Neural crest cell (in vitro differentiated cells): ENCODE results near the gene FOXP2. TPM values are rescaled to one million over a fixed set of nuclear protein-coding genes. Genes with fewer than 3 reads are reported as not detected.

ENCODE experiments used
- DNase-seq: peaks from one replicate; pipeline ENCODE4 v3.0.0; 2021; ENCODE audit warnings: low read depth, mixed read lengths, low spot score
- H3K27ac Mint-ChIP-seq: one replicate; pipeline ENCODE4 v1.8.0; 2021; ENCODE audit warnings: mild to moderate bottlenecking, mixed read lengths; ENCODE audit not compliant: unreplicated experiment
- H3K27me3 Mint-ChIP-seq: 2 replicates; pipeline ENCODE4 v1.8.0; 2021; ENCODE audit warnings: low read depth, mild to moderate bottlenecking, mixed read lengths
- H3K36me3 Mint-ChIP-seq: 2 replicates; pipeline ENCODE4 v1.8.0; 2021; ENCODE audit warnings: low read depth, mild to moderate bottlenecking, mixed read lengths
- H3K4me1 Mint-ChIP-seq: 2 replicates; pipeline ENCODE4 v1.8.0; 2021; ENCODE audit warnings: mixed read lengths
- H3K4me3 Mint-ChIP-seq: one replicate; pipeline ENCODE4 v1.8.0; 2021; ENCODE audit warnings: mild to moderate bottlenecking, mixed read lengths
- H3K9me3 Mint-ChIP-seq: 2 replicates; pipeline ENCODE4 v1.8.0; 2021; ENCODE audit warnings: mixed read lengths
- CTCF ChIP-seq: fragments of 200-600 bp; sonication (generic); conservative IDR thresholded peaks from 2 replicates; pipeline ENCODE4 v1.5.0; 2021; ENCODE audit warnings: antibody characterized with exemption, mild to moderate bottlenecking
- total RNA-seq: library from RNA; stranded (reverse); gene quantifications from 2 replicates; pipeline ENCODE4 v1.2.1, GENCODE V29; 2021

Gene FOXP2
- total RNA-seq, 1 donor from 2014 or later, result 7.1 TPM

GRCh38 chr7:114627231-114627630 is 212.6 kb downstream of the FOXP2 start:
- no peaks in the 10 kb centered on the region for H3K9me3 Mint-ChIP-seq
- peaks cover 41% of the 10 kb centered on the region for H3K4me1 Mint-ChIP-seq
- H3K27ac Mint-ChIP-seq, result no peak overlapping the region
- H3K27me3 Mint-ChIP-seq, result no peaks in the 10 kb centered on the region
- no peak overlapping the region for H3K4me3 Mint-ChIP-seq
- no peak for DNase-seq
- no peaks in the 10 kb centered on the region for H3K36me3 Mint-ChIP-seq
- TF ChIP-seq CTCF, result no peak

GRCh38 chr7:114628362-114628761 is 213.7 kb downstream of the FOXP2 start:
- Mint-ChIP-seq H3K36me3 (no peaks in the 10 kb centered on the region), H3K4me3 (no peak overlapping the region), H3K27me3 (no peaks in the 10 kb centered on the region), H3K9me3 (no peaks in the 10 kb centered on the region), H3K27ac (no peak overlapping the region), H3K4me1 (peaks cover 33% of the 10 kb centered on the region)
- no peak for DNase-seq
- TF ChIP-seq CTCF, result no peak

- DNase-seq, result no peak
- peaks cover 27% of the 10 kb centered on the region for H3K4me1 Mint-ChIP-seq
- no peaks in the 10 kb centered on the region for H3K9me3 Mint-ChIP-seq
- TF ChIP-seq CTCF, result no peak
- peak overlapping the region; percentile 13 for H3K4me3 Mint-ChIP-seq
- no peaks in the 10 kb centered on the region for H3K36me3 Mint-ChIP-seq
- no peaks in the 10 kb centered on the region for H3K27me3 Mint-ChIP-seq
- H3K27ac Mint-ChIP-seq, result peak overlapping the region; percentile 96
Observed at GRCh38 chr7:114629762-114630161, 215.1 kb downstream of the FOXP2 start.

GRCh38 chr7:114630201-114630990 is 215.8 kb downstream of the FOXP2 start:
- Mint-ChIP-seq H3K27ac (peak overlapping the region; percentile 96), H3K27me3 (no peaks in the 10 kb centered on the region), H3K4me3 (peak overlapping the region; percentile 13), H3K4me1 (peaks cover 27% of the 10 kb centered on the region), H3K36me3 (no peaks in the 10 kb centered on the region), H3K9me3 (no peaks in the 10 kb centered on the region)
- TF ChIP-seq CTCF, result no peak
- DNase-seq, result no peak

GRCh38 chr7:114631249-114631822 is 216.7 kb downstream of the FOXP2 start:
- no peak for TF ChIP-seq CTCF
- H3K4me3 Mint-ChIP-seq, result no peak overlapping the region
- no peaks in the 10 kb centered on the region for H3K27me3 Mint-ChIP-seq
- no peak for DNase-seq
- H3K4me1 Mint-ChIP-seq, result peaks cover 27% of the 10 kb centered on the region
- no peaks in the 10 kb centered on the region for H3K9me3 Mint-ChIP-seq
- peak overlapping the region; percentile 14 for H3K27ac Mint-ChIP-seq
- H3K36me3 Mint-ChIP-seq, result no peaks in the 10 kb centered on the region
